ENCODE results near the gene GALNT2. TPM values are rescaled to one million over a fixed set of nuclear protein-coding genes. Genes with fewer than 3 reads are reported as not detected.

Gene GALNT2
- total and polyA plus RNA-seq, 2 donors (not counting 1 experiment from before 2014, with no cell fraction given), result 19.0 to 184 TPM

DNA sequence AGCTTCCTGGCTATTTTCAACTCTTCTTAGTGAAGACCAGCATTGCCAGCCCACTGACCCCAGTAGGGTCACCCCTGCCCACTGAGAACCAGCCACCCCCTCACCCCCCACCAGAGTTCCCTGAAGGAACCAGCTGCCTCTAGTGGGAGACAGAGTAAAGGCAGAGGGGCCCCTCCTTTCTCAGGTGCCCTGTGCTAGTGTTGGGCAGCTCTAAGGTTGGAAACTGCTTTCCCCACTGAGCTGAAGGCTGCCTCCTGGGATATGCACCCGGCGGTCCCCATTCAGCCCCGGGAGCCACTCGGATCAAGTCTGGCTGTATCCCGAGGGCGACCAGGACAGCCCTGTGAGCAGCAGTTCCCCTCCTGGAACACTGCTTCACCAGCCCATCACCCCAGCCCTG is 248.1 kb downstream of the GALNT2 start:
- no peaks in the 10 kb centered on the region for H3K9me3 ChIP-seq (ENCODE audit: control extremely low read depth in 1 of 3, control insufficient read depth in 2 of 3, insufficient read depth in 1 of 3, low read length in 2 of 3)
- ChIA-PET CTCF (interaction anchor here (1.0 to 13.9 kb wide), 4 partner anchors 10 to 656 kb away, joined by 3 to 265 read pairs (median 5); no protein-coding TSS in a partner anchor), POLR2A (no interaction called here)
- Mint-ChIP-seq H3K4me1 (peaks cover 3% of the 10 kb centered on the region), H3K9me3 (ENCODE audit: insufficient read depth) (no peaks in the 10 kb centered on the region), H3K27ac (no peak overlapping the region), H3K4me3 (no peak overlapping the region), H3K27me3 (peaks cover 11% of the 10 kb centered on the region)
- H3K36me3 ChIP-seq (replicated peaks in 1 of 2; ENCODE audit: control extremely low read depth in 1 of 2, control insufficient read depth in 1 of 2, extremely low read depth in 1 of 2, insufficient read depth in 2 of 2, low read length in 1 of 2), result no peaks in the 10 kb centered on the region
- 95% methylated on average over 6 of the region's 6 CpGs for WGBS (ENCODE audit: insufficient coverage)
- DNase-seq, result no peak
- no peak overlapping the region for H2AFZ ChIP-seq (ENCODE audit: insufficient read depth, low read depth, low read length, poor library complexity, severe bottlenecking)
- intact Hi-C loops (cut with micrococcal nuclease), result loop anchor here (10.0 kb wide), 1 partner anchor 1650 kb away; no protein-coding TSS in a partner anchor
- H4K20me1 ChIP-seq (ENCODE audit: control insufficient read depth, insufficient read depth, low read length, poor library complexity, severe bottlenecking), result no peaks in the 10 kb centered on the region
- no peak overlapping the region for H3K4me2 ChIP-seq (replicated peaks; ENCODE audit: low read depth, low read length, poor library complexity, severe bottlenecking)
- no peak for ATAC-seq (ENCODE audit: low read depth)
- no peaks in the 10 kb centered on the region for H3K79me2 ChIP-seq (ENCODE audit: control insufficient read depth, insufficient read depth, low read length)
- no peak overlapping the region for H3K4me3 ChIP-seq (ENCODE audit: control extremely low read depth in 1 of 5, extremely low read depth in 1 of 5, insufficient read depth in 1 of 5, low read depth in 2 of 5, low read length in 4 of 5)
- no peak overlapping the region for H3K27ac ChIP-seq (ENCODE audit: low read length in 2 of 2)
- H3K27me3 ChIP-seq (replicated peaks in 1 of 4; ENCODE audit: control extremely low read depth in 1 of 4, control insufficient read depth in 3 of 4, insufficient read depth in 4 of 4, low read length in 3 of 4), result no peaks in the 10 kb centered on the region
- H3K9ac ChIP-seq (ENCODE audit: low read length), result no peak overlapping the region
- TF ChIP-seq EZH2 (IDR thresholded peaks at IDR 0.05; ENCODE audit: borderline replicate concordance, insufficient read depth, low read depth, low read length, poor library complexity, severe bottlenecking), result no peak
- TF ChIP-seq, protein P1, sequence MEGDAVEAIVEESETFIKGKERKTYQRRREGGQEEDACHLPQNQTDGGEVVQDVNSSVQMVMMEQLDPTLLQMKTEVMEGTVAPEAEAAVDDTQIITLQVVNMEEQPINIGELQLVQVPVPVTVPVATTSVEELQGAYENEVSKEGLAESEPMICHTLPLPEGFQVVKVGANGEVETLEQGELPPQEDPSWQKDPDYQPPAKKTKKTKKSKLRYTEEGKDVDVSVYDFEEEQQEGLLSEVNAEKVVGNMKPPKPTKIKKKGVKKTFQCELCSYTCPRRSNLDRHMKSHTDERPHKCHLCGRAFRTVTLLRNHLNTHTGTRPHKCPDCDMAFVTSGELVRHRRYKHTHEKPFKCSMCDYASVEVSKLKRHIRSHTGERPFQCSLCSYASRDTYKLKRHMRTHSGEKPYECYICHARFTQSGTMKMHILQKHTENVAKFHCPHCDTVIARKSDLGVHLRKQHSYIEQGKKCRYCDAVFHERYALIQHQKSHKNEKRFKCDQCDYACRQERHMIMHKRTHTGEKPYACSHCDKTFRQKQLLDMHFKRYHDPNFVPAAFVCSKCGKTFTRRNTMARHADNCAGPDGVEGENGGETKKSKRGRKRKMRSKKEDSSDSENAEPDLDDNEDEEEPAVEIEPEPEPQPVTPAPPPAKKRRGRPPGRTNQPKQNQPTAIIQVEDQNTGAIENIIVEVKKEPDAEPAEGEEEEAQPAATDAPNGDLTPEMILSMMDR (IDR thresholded peaks at IDR 0.05), result no peak
- H3K4me1 ChIP-seq (ENCODE audit: control insufficient read depth in 2 of 2, insufficient read depth in 2 of 2, low read length in 2 of 2), result peaks cover 0 to 6% of the 10 kb centered on the region in 2 donors

GRCh38 chr1:230316864-230317745 is 250.1 kb downstream of the GALNT2 start:
- no peaks in the 10 kb centered on the region for H3K4me1 ChIP-seq (ENCODE audit: control insufficient read depth in 2 of 2, insufficient read depth in 2 of 2, low read length in 2 of 2)
- H3K4me3 Mint-ChIP-seq, result no peak overlapping the region
- no peak overlapping the region for H3K4me2 ChIP-seq (replicated peaks; ENCODE audit: low read depth, low read length, poor library complexity, severe bottlenecking)
- POLR2A ChIA-PET, result no interaction called here
- CTCF ChIA-PET, result interaction anchor here (0.6 to 1.7 kb wide), 2 partner anchors 656 to 815 kb away, joined by 3 to 5 read pairs; no protein-coding TSS in a partner anchor
- H3K27ac Mint-ChIP-seq, result no peak overlapping the region
- no peaks in the 10 kb centered on the region for H3K79me2 ChIP-seq (ENCODE audit: control insufficient read depth, insufficient read depth, low read length)
- H3K27me3 ChIP-seq (replicated peaks in 1 of 4; ENCODE audit: control extremely low read depth in 1 of 4, control insufficient read depth in 3 of 4, insufficient read depth in 4 of 4, low read length in 3 of 4), result no peaks in the 10 kb centered on the region
- no peaks in the 10 kb centered on the region for H4K20me1 ChIP-seq (ENCODE audit: control insufficient read depth, insufficient read depth, low read length, poor library complexity, severe bottlenecking)
- intact Hi-C loops (cut with micrococcal nuclease), result loop anchor here (10.0 kb wide), 1 partner anchor 1652 kb away; no protein-coding TSS in a partner anchor
- H3K27ac ChIP-seq (ENCODE audit: low read length in 2 of 2), result no peak overlapping the region
- H3K27me3 Mint-ChIP-seq, result peaks cover 11% of the 10 kb centered on the region
- H3K36me3 ChIP-seq (replicated peaks in 1 of 2; ENCODE audit: control extremely low read depth in 1 of 2, control insufficient read depth in 1 of 2, extremely low read depth in 1 of 2, insufficient read depth in 2 of 2, low read length in 1 of 2), result no peaks in the 10 kb centered on the region
- WGBS (ENCODE audit: insufficient coverage), result 92% methylated on average over 20 of the region's 23 CpGs
- ATAC-seq (ENCODE audit: low read depth), result no peak
- H2AFZ ChIP-seq (ENCODE audit: insufficient read depth, low read depth, low read length, poor library complexity, severe bottlenecking), result no peak overlapping the region
- TF ChIP-seq EZH2 (IDR thresholded peaks at IDR 0.05; ENCODE audit: borderline replicate concordance, insufficient read depth, low read depth, low read length, poor library complexity, severe bottlenecking), result no peak
- no peak for DNase-seq
- no peaks in the 10 kb centered on the region for H3K4me1 Mint-ChIP-seq
- no peak overlapping the region for H3K9ac ChIP-seq (ENCODE audit: low read length)
- H3K4me3 ChIP-seq (ENCODE audit: control extremely low read depth in 1 of 5, extremely low read depth in 1 of 5, insufficient read depth in 1 of 5, low read depth in 2 of 5, low read length in 4 of 5), result no peak overlapping the region
- H3K9me3 ChIP-seq (ENCODE audit: control extremely low read depth in 1 of 3, control insufficient read depth in 2 of 3, insufficient read depth in 1 of 3, low read length in 2 of 3), result no peaks in the 10 kb centered on the region
- H3K9me3 Mint-ChIP-seq (ENCODE audit: insufficient read depth), result no peaks in the 10 kb centered on the region
